ENCODE measurements around the gene FBL. TPM values are rescaled to one million over a fixed set of nuclear protein-coding genes. Genes with fewer than 3 reads are reported as not detected.
"Not testable (repeated sequence)": the region's sequence is repeated elsewhere in the genome, so short reads cannot be mapped to it uniquely, and the experiment has no call there.

The FBL gene
- total RNA-seq, 1 experiment from 2014 or later = 4,927 TPM

DNA sequence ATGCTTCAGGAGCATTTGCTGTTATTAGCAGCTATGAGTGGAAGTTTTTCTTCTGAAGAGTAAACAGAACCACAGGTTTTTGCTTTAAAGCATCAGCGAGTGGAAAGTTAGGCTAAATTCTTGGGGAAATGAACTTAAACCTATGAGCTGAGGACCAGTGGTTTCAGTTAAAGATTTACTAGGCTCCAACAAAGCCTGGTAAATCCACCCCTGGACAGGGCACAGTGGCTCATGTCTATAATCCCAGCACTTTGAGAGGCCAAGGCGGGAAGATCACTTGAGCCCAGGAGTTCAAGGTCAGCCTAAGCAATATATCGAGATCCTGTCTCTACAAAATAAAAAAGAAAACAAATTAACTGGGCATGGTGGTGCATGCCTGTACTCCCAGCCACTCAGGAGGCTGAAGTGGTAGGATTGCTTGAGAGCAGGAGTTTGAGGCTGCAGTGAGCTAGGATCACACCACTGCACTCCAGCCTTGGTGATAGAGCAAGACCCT lies 41.3 kb upstream of the FBL start:
- intact Hi-C loops (cut with micrococcal nuclease; ENCODE audit: unreplicated experiment); ATAC-seq; H3K9me3 ChIP-seq (ENCODE audit: control insufficient read depth, insufficient read depth, low read depth, low read length); H3K27me3 ChIP-seq (ENCODE audit: control insufficient read depth, insufficient read depth, low read length); H3K36me3 ChIP-seq (ENCODE audit: control insufficient read depth, insufficient read depth, low read length); in situ Hi-C loops (cut with HindIII; ENCODE audit: low pct_unique_long_range_greater_than_20kb, low sequenced_read_pairs); POLR2A ChIA-PET; H3K4me1 ChIP-seq (ENCODE audit: control insufficient read depth, insufficient read depth, low read length); CTCF ChIA-PET; BruUV-seq (replicated peaks); H3K27ac ChIP-seq (ENCODE audit: low read length); DNase-seq (ENCODE audit: low read depth, low spot score); H3K4me3 ChIP-seq (ENCODE audit: low read depth in 2 of 2, low read length in 2 of 2): not testable (repeated sequence)

DNA sequence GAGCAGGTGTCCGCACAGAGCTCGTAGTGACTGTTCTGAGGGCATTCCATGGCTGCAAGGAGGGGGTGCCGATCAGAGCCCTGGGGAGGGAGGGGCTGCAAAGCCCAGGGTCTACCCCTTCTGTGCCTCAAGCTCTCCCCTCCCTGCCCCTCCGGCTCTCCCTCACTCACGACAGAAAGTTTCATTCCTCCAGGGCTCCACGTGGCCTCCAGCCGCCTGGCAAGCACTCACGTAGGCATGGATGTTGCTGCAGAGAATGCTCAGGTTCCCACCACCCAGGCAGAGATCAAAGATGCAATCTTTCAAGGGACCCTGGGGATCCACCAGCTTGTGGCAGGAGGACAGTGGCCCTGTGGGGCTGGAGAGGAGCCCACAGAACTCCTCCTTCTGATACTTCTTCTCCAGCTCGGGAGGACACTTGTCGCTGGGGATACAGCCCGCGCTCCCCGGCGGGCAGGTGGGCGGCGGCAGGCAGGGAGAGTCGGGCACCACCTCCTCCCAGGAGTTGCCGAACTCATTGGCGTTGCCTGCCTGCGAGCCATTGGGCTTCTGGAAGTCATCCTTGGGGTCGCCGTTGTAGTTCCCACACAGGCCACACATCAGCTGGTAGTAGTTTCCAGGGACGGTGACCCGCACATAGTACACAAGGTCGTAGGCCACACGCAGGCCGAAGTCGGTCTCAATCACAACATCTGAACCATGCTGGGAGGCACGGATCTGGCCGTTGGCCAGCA lies 39.8 kb upstream of the FBL start:
- CTCF ChIA-PET; DNase-seq (ENCODE audit: low read depth, low spot score); in situ Hi-C loops (cut with HindIII; ENCODE audit: low pct_unique_long_range_greater_than_20kb, low sequenced_read_pairs); H3K4me3 ChIP-seq (ENCODE audit: low read depth in 2 of 2, low read length in 2 of 2); H3K27ac ChIP-seq (ENCODE audit: low read length); H3K4me1 ChIP-seq (ENCODE audit: control insufficient read depth, insufficient read depth, low read length); H3K36me3 ChIP-seq (ENCODE audit: control insufficient read depth, insufficient read depth, low read length); H3K9me3 ChIP-seq (ENCODE audit: control insufficient read depth, insufficient read depth, low read depth, low read length); intact Hi-C loops (cut with micrococcal nuclease; ENCODE audit: unreplicated experiment); ATAC-seq; BruUV-seq (replicated peaks); H3K27me3 ChIP-seq (ENCODE audit: control insufficient read depth, insufficient read depth, low read length): not testable (repeated sequence)
- POLR2A ChIA-PET = interaction anchor here (0.7 kb wide), 1 partner anchor 456 kb away, joined by 4 read pairs; no protein-coding TSS in a partner anchor

DNA sequence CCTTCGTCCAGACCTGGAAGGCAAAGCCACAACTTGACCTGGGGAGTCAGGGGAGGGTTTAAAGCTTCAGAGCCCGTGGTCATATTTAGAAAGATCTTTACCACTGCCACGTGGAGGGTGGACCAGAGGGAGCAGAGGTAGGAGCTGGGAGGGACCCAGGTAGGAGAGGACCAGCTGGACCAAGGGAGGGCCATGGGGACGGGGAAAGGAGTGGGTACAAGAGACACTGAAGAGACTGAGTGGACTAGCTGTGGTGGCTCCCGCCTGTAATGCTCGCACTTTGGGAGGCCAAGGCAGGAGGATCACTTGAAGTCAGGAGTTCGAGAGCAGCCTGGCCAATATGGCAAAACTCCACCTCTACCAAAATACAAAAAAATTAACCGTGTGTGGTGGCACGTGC lies 38.5 kb upstream of the FBL start:
- CTCF ChIA-PET; H3K4me1 ChIP-seq (ENCODE audit: control insufficient read depth, insufficient read depth, low read length); DNase-seq (ENCODE audit: low read depth, low spot score); ATAC-seq; H3K4me3 ChIP-seq (ENCODE audit: low read depth in 2 of 2, low read length in 2 of 2); H3K27me3 ChIP-seq (ENCODE audit: control insufficient read depth, insufficient read depth, low read length); H3K9me3 ChIP-seq (ENCODE audit: control insufficient read depth, insufficient read depth, low read depth, low read length); intact Hi-C loops (cut with micrococcal nuclease; ENCODE audit: unreplicated experiment); POLR2A ChIA-PET; H3K27ac ChIP-seq (ENCODE audit: low read length); BruUV-seq (replicated peaks); H3K36me3 ChIP-seq (ENCODE audit: control insufficient read depth, insufficient read depth, low read length): not testable (repeated sequence)
- in situ Hi-C loops (cut with HindIII; ENCODE audit: low pct_unique_long_range_greater_than_20kb, low sequenced_read_pairs) = loop anchor here (5.0 kb wide), 1 partner anchor 42 kb away; no protein-coding TSS in a partner anchor

DNA sequence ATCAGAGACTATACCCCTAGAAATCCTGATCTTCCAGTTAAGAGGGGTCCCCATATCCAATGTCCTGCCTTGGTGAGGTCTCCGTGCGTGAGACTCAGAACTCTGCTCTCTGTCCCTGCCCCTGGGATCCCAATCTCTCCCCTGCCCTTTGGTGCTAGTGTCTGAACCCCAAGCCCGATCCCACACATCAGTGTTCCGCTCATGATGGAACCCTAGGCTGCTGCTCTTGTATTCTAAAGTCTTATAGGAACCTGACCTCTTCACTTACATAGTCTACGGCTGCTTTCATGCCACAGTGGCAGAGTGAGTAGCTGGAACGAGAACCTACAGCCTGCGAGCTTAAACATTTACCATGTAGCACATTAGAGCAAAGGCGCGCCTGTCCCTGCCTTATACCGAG lies 36.5 kb upstream of the FBL start:
- H3K36me3 ChIP-seq (ENCODE audit: control insufficient read depth, insufficient read depth, low read length); H3K27ac ChIP-seq (ENCODE audit: low read length); ATAC-seq; H3K9me3 ChIP-seq (ENCODE audit: control insufficient read depth, insufficient read depth, low read depth, low read length); H3K4me3 ChIP-seq (ENCODE audit: low read depth in 2 of 2, low read length in 2 of 2); intact Hi-C loops (cut with micrococcal nuclease; ENCODE audit: unreplicated experiment); DNase-seq (ENCODE audit: low read depth, low spot score); H3K27me3 ChIP-seq (ENCODE audit: control insufficient read depth, insufficient read depth, low read length); CTCF ChIA-PET; BruUV-seq (replicated peaks); H3K4me1 ChIP-seq (ENCODE audit: control insufficient read depth, insufficient read depth, low read length): not testable (repeated sequence)
- in situ Hi-C loops (cut with HindIII; ENCODE audit: low pct_unique_long_range_greater_than_20kb, low sequenced_read_pairs) = loop anchor here (5.0 kb wide), 1 partner anchor 40 kb away; no protein-coding TSS in a partner anchor
- POLR2A ChIA-PET = interaction anchor here (0.6 kb wide), 1 partner anchor 380 kb away, joined by 3 read pairs; no protein-coding TSS in a partner anchor

DNA sequence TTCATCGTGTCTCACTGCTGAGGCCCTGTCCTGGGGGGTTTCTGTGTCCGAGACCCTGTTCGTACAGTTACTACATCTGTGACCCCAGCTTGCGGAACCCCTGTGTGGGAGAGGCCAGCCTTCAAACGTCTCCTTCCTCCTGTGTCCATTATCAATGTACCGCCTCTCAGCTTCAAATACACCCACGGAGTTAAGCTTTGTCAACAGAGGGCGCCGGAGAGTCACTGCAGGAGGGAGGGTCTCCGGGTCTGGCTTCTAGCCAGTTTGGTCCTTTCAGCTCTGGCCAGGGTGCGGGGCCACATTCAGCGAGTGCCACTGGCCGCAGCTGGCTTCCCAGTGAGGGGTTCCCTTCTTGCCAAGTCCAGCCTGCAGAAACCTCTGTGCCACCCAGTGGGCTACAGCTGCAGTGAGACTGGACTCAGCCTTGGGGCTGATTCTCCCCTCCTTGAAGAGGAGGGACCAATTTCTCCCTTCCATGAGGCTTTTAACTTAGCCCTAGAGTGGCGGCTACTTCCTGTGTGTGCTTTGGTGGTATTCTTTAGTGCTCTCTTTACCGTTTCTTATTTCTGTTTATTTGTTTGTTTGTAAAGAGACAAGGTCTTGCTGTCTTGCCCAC lies 35.4 kb upstream of the FBL start:
- CTCF ChIA-PET = interaction anchor here (0.5 to 1.4 kb wide), 20 partner anchors 10 to 457 kb away, joined by 3 to 16 read pairs (median 4); partner anchors contain the start of genes DYRK1B, FBL and PSMC4
- H3K4me1 ChIP-seq (ENCODE audit: control insufficient read depth, insufficient read depth, low read length); DNase-seq (ENCODE audit: low read depth, low spot score); H3K27me3 ChIP-seq (ENCODE audit: control insufficient read depth, insufficient read depth, low read length); H3K27ac ChIP-seq (ENCODE audit: low read length); H3K9me3 ChIP-seq (ENCODE audit: control insufficient read depth, insufficient read depth, low read depth, low read length); BruUV-seq (replicated peaks); intact Hi-C loops (cut with micrococcal nuclease; ENCODE audit: unreplicated experiment); H3K36me3 ChIP-seq (ENCODE audit: control insufficient read depth, insufficient read depth, low read length); H3K4me3 ChIP-seq (ENCODE audit: low read depth in 2 of 2, low read length in 2 of 2): not testable (repeated sequence)
- POLR2A ChIA-PET = interaction anchor here (0.6 kb wide), 1 partner anchor 38 kb away, joined by 3 read pairs; no protein-coding TSS in a partner anchor
- in situ Hi-C loops (cut with HindIII; ENCODE audit: low pct_unique_long_range_greater_than_20kb, low sequenced_read_pairs) = loop anchor here (5.0 kb wide), 1 partner anchor 39 kb away; no protein-coding TSS in a partner anchor
- ATAC-seq = peak; percentile 68

DNA sequence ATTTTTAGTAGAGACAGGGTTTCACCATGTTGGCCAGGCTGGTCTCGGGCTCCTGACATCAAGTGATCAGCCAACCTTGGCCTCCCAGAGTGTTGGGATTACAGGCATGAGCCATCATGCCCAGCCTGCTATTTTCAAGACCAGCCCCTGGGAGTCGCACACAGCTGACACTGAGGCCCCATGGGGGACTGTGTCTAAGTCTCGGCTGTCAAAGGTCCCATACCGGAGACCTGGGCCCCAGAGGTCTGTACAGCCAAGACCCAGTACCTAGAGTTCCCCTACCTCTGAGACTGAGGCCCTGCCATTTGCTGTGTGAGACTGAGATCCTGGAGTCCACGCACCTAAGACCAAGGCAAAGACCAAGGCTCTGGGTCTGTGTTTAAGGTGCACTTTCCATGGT lies 34.1 kb upstream of the FBL start:
- H3K36me3 ChIP-seq (ENCODE audit: control insufficient read depth, insufficient read depth, low read length); DNase-seq (ENCODE audit: low read depth, low spot score); H3K9me3 ChIP-seq (ENCODE audit: control insufficient read depth, insufficient read depth, low read depth, low read length); CTCF ChIA-PET; BruUV-seq (replicated peaks); ATAC-seq; H3K4me3 ChIP-seq (ENCODE audit: low read depth in 2 of 2, low read length in 2 of 2); H3K27ac ChIP-seq (ENCODE audit: low read length); POLR2A ChIA-PET; H3K27me3 ChIP-seq (ENCODE audit: control insufficient read depth, insufficient read depth, low read length); intact Hi-C loops (cut with micrococcal nuclease; ENCODE audit: unreplicated experiment); H3K4me1 ChIP-seq (ENCODE audit: control insufficient read depth, insufficient read depth, low read length): not testable (repeated sequence)
- in situ Hi-C loops (cut with HindIII; ENCODE audit: low pct_unique_long_range_greater_than_20kb, low sequenced_read_pairs) = loop anchor here (5.0 kb wide), 1 partner anchor 38 kb away; no protein-coding TSS in a partner anchor

DNA sequence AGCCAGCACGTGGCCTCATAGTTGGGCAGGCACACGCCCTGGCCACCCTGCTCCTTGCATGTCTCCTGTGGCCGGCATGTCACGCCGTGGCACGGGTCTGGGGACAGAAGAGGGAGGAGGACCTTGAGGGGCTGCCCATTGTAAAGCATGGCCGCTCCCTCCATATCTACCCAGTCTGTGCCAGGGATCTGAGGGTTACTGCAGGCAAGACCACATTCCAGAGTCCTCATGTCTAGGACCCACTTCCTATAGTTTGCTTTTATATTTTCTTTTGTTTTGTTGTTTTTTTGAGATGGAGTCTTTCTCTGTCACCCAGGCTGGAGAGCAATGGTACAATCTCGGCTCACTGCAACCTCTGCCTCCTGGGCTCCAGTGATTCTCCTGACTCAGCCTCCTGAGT lies 33.6 kb upstream of the FBL start:
- POLR2A ChIA-PET = interaction anchor here (0.9 kb wide), 1 partner anchor 33 kb away, joined by 3 read pairs; the partner anchor contains the start of gene FBL
- intact Hi-C loops (cut with micrococcal nuclease; ENCODE audit: unreplicated experiment); DNase-seq (ENCODE audit: low read depth, low spot score); H3K4me3 ChIP-seq (ENCODE audit: low read depth in 2 of 2, low read length in 2 of 2); H3K9me3 ChIP-seq (ENCODE audit: control insufficient read depth, insufficient read depth, low read depth, low read length); ATAC-seq; BruUV-seq (replicated peaks); H3K27me3 ChIP-seq (ENCODE audit: control insufficient read depth, insufficient read depth, low read length); H3K27ac ChIP-seq (ENCODE audit: low read length); H3K36me3 ChIP-seq (ENCODE audit: control insufficient read depth, insufficient read depth, low read length); H3K4me1 ChIP-seq (ENCODE audit: control insufficient read depth, insufficient read depth, low read length); CTCF ChIA-PET: not testable (repeated sequence)
- in situ Hi-C loops (cut with HindIII; ENCODE audit: low pct_unique_long_range_greater_than_20kb, low sequenced_read_pairs) = loop anchor here (5.0 kb wide), 1 partner anchor 37 kb away; no protein-coding TSS in a partner anchor

Data from Panc1 (cell line).